Right lobe of liver (tissue), 6 donors: ENCODE data around the gene RAB31. TPM values are rescaled to one million over a fixed set of nuclear protein-coding genes. Genes with fewer than 3 reads are reported as not detected.

Experiments
- ATAC-seq, 4 donors: fragments of 200-7000 bp; cut with Tn5 transposase; one replicate each; pipeline ENCODE4 v1.9.1; 2020; ENCODE audit warnings: mild to moderate bottlenecking in 4 of 4, moderate library complexity in 4 of 4
- DNase-seq, 3 donors: peaks; one replicate each; pipeline ENCODE4 v3.0.0-alpha.2; 2020
- H3K27ac ChIP-seq, 3 donors: fragments of 200-600 bp; one replicate each; pipeline ENCODE4 v1.8.0; 2022
- H3K27me3 ChIP-seq, 2 donors: fragments of 200-600 bp; one replicate each; pipeline ENCODE4 v1.8.0; 2022
- H3K36me3 ChIP-seq, 4 donors: fragments of 200-600 bp; sonication (generic) in 1 of 4; one replicate each; pipeline versions ENCODE4 v1.5.1 to v1.8.0; 2017 to 2022; ENCODE audit warnings: control low read depth in 1 of 4
- H3K4me1 ChIP-seq, 4 donors: fragments of 200-600 bp; sonication (generic) in 1 of 4; one replicate each; pipeline versions ENCODE4 v1.5.1 to v1.8.0; 2017 to 2022; ENCODE audit warnings: control low read depth in 1 of 4
- H3K4me3 ChIP-seq, 3 donors: fragments of 200-600 bp; one replicate each; pipeline ENCODE4 v1.8.0; 2022
- H3K9me3 ChIP-seq, 4 donors: fragments of 200-600 bp; sonication (generic) in 1 of 4; one replicate each; pipeline versions ENCODE4 v1.5.1 to v1.8.0; 2017 to 2022; ENCODE audit warnings: control low read depth in 1 of 4
- POLR2A ChIP-seq: fragments of 450-650 bp; IDR thresholded peaks from one replicate; pipeline ENCODE4 v1.6.1; 2017; ENCODE audit warnings: antibody characterized with exemption, mild to moderate bottlenecking
- WGBS: methylation state at CpG from one replicate; pipeline ENCODE4 v1.1.6; 2018; ENCODE audit warnings: low coverage, low lambda C conversion rate; ENCODE audit not compliant: insufficient coverage; ENCODE audit errors: missing lambda C conversion rate; 5-methylcytosine and 5-hydroxymethylcytosine counted together
- intact Hi-C, 2 donors: fragments of 100-400 bp; cut with DNase I; formaldehyde crosslinking; loops; one replicate each; pipeline versions ENCODE4 v1.11.2 to v1.14.1; 2022
- total RNA-seq, 6 experiments: library from RNA; depleted of rRNA in 2 of 6; stranded (reverse); fragments of >200 nt in 2 of 6; fragmentation: NEBNext Ultra II Directional in 3 of 6; extraction: Animal tissue kit (Norgen Biotek cat#: 25700) in 3 of 6; gene quantifications; one replicate each; pipeline versions ENCODE4 v1.1.0 to v1.2.4, GENCODE V29; 2016 to 2023
- TF ChIP-seq, protein P1 (sequence below), 4 donors: fragments of 200-600 bp in 3 of 4; fragments of 450-650 bp in 1 of 4; IDR thresholded peaks; one replicate each; pipeline versions ENCODE4 v1.5.1 to v1.8.0; 2016 to 2022; ENCODE audit warnings: antibody characterized with exemption in 4 of 4, mild to moderate bottlenecking in 2 of 4
- donor health status: DM: no; HTN: yes; CAD: no.
- donor health status: DM: no; HTN: no; CAD: no.
- donor health status: DM: no; HTN: no; CAD: no.
- donor health status: DM: no; HTN: yes; CAD: no.
- donor health status: DM: no; HTN: yes; CAD: no.

Gene RAB31
- total RNA-seq, 6 experiments from 2014 or later: 3.0 to 14.3 (median 5.4) TPM

DNA sequence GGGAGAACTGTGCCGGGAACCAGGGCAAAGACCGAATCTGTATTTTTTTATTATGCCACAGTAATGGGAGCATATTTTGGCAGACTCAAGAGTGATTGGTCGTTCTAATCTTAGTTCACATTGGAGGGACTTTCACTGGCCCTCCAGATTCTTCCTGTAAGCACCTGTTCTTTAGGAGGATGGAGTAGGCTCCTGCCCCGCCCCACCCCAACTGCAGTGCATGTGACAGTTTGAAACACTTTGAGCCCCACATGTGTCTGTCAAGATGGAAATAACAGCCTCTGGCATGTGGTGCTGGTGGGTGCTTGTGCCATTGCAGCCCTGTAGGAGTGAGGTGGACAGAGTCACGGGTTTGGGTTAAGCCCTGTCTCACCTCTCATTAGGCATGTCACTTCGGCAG, 134.3 kb downstream of the RAB31 start:
- Histone ChIP-seq H3K4me3 (no peak overlapping the region), H3K36me3 (no peaks in the 10 kb centered on the region), H3K27ac (no peak overlapping the region), H3K9me3 (no peaks in the 10 kb centered on the region), H3K27me3 (no peaks in the 10 kb centered on the region), H3K4me1 (no peaks in the 10 kb centered on the region)
- intact Hi-C loops: no loop called here
- ATAC-seq (no peak), DNase-seq (no peak)
- TF ChIP-seq POLR2A: no peak
- TF ChIP-seq, protein P1, sequence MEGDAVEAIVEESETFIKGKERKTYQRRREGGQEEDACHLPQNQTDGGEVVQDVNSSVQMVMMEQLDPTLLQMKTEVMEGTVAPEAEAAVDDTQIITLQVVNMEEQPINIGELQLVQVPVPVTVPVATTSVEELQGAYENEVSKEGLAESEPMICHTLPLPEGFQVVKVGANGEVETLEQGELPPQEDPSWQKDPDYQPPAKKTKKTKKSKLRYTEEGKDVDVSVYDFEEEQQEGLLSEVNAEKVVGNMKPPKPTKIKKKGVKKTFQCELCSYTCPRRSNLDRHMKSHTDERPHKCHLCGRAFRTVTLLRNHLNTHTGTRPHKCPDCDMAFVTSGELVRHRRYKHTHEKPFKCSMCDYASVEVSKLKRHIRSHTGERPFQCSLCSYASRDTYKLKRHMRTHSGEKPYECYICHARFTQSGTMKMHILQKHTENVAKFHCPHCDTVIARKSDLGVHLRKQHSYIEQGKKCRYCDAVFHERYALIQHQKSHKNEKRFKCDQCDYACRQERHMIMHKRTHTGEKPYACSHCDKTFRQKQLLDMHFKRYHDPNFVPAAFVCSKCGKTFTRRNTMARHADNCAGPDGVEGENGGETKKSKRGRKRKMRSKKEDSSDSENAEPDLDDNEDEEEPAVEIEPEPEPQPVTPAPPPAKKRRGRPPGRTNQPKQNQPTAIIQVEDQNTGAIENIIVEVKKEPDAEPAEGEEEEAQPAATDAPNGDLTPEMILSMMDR (IDR thresholded peaks at IDR 0.05): no peak
- 85% methylated on average over 3 of the region's 6 CpGs for WGBS

DNA sequence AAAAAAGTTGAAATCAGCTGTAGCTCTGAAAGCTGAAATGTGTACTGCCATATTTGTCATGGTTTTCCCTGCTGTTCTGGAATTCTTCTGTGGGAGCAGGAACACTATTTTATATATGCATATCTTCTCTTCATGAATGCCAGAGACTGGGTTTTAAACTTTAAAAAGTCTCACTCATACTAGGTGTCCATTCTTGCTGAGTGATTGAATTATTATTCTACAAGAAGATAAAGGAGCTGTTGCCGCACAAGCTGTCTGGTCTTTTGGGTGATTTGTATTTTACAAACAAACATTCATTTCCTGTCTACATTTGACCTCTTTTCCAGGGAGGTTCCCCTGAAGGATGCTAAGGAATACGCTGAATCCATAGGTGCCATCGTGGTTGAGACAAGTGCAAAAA, 137.2 kb downstream of the RAB31 start:
- ATAC-seq: no peak
- H3K27me3 ChIP-seq: no peaks in the 10 kb centered on the region

DNA sequence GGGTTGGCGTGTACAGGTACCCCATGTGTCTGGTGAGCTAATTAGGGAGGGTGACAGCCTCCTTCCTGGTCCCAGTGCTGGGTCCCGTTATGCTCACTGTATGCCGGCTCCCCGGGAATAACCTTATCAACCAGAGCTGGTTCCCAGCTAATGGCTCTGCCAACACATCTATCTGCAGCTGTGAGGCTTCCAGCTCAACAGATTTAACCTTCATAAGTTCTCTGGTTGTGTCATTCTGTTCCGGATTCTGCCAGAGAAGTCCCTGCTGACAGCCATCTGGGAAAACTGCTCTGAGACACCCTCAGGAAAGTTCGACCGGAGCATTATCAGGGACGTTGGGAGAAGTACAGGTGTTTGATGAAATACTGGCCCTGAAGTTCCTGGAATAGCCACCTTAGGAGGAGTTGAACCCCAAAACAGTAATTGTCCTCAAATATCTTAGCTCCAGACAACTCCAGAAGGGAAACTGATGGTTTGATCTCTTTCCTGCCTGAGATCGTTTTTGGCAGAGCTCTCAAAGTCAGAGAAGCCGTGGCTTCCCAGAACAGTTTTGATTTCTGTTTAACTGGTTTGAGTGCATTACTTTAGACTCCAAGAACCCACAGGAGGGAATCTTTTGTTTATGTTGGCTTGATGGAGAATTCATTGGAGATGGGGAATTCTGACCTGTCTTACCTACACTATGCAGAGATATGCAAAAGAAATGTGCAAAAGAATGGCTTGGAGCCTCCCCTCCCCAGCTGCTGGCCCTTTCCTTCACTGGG, 138.2 kb downstream of the RAB31 start:
- no peak for TF ChIP-seq POLR2A
- TF ChIP-seq, protein P1 (IDR thresholded peaks at IDR 0.05): no peak
- intact Hi-C loops: no loop called here
- DNase-seq: no peak
- no peak for ATAC-seq
- Histone ChIP-seq H3K27me3 (no peaks in the 10 kb centered on the region), H3K27ac (no peak overlapping the region), H3K9me3 (no peaks in the 10 kb centered on the region), H3K4me3 (no peak overlapping the region), H3K36me3 (no peaks in the 10 kb centered on the region), H3K4me1 (no peaks in the 10 kb centered on the region)
- WGBS: 52% methylated on average over 10 of the region's 10 CpGs

More for the DNA sequence above, 137.2 kb downstream of the RAB31 start:
- no peaks in the 10 kb centered on the region for H3K36me3 ChIP-seq
- H3K4me3 ChIP-seq: no peak overlapping the region
- no peak for TF ChIP-seq POLR2A
- TF ChIP-seq, protein P1 (IDR thresholded peaks at IDR 0.05): no peak
- DNase-seq: no peak
- WGBS: 49% methylated on average over 2 of the region's 3 CpGs
- no peaks in the 10 kb centered on the region for H3K4me1 ChIP-seq
- intact Hi-C loops: no loop called here
- no peaks in the 10 kb centered on the region for H3K9me3 ChIP-seq
- H3K27ac ChIP-seq: no peak overlapping the region

DNA sequence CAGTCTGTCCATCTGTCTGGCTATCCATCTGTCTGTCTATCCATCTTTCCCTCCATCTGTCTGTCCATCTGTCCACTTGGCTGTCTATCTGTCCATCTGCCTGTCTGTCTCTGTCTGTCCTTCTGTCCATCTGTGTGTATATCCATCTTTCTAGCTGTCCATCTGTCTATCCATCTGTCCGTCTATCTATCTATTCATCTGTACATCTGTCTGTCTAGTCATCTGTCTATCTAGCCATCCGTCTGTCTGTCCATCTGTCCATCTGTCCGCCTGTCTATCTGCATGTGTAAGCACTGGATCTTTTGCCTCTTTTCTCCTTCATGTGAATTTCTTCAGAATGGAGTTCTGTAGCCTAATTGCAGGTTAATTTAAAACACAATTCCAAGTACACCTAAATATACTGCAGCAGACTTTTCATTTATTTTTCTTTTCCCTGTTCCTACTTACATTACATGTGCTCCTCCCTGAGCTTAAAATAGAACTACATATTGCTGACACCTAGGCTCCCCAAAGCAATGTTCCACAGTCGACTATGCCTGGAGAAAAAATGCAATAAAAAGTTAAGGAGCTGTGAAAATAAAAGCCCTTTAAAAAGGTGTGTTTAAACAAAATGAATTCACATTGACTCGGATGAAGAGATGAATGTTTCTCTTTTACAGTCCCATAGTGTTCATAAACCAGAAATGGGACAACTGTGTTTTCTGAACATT, 140.2 kb downstream of the RAB31 start:
- Histone ChIP-seq H3K9me3 (no peaks in the 10 kb centered on the region), H3K27ac (no peak overlapping the region), H3K27me3 (no peaks in the 10 kb centered on the region), H3K36me3 (no peaks in the 10 kb centered on the region), H3K4me3 (no peak overlapping the region), H3K4me1 (no peaks in the 10 kb centered on the region)
- 58% methylated on average over 5 of the region's 5 CpGs for WGBS
- ATAC-seq (no peak), DNase-seq (no peak)
- TF ChIP-seq POLR2A: no peak
- TF ChIP-seq, protein P1 (IDR thresholded peaks at IDR 0.05): no peak
- intact Hi-C loops: no loop called here
